Chondrocyte (in vitro differentiated cells): ENCODE results near the gene DEFB132. TPM values are rescaled to one million over a fixed set of nuclear protein-coding genes. Genes with fewer than 3 reads are reported as not detected.
A peak's percentile ranks its signal among the peaks of the same experiment; 100 is the strongest.

Source experiments
- DNase-seq: peaks from one replicate; pipeline ENCODE4 v3.0.0; 2021; ENCODE audit warnings: mixed read lengths, low spot score
- H3K27ac Mint-ChIP-seq: one replicate; pipeline ENCODE4 v1.8.0; 2021; ENCODE audit warnings: mild to moderate bottlenecking, moderate library complexity, mixed read lengths; ENCODE audit not compliant: unreplicated experiment
- H3K27me3 Mint-ChIP-seq: 2 replicates; pipeline ENCODE4 v1.8.0; 2021; ENCODE audit warnings: low read depth, mixed read lengths
- H3K36me3 Mint-ChIP-seq: 2 replicates; pipeline ENCODE4 v1.8.0; 2021; ENCODE audit warnings: low read depth, mixed read lengths
- H3K4me1 Mint-ChIP-seq: 2 replicates; pipeline ENCODE4 v1.8.0; 2021; ENCODE audit warnings: low read depth, mild to moderate bottlenecking, mixed read lengths
- H3K4me3 Mint-ChIP-seq: one replicate; pipeline ENCODE4 v1.8.0; 2021; ENCODE audit warnings: mild to moderate bottlenecking, moderate library complexity, mixed read lengths; ENCODE audit not compliant: unreplicated experiment
- H3K9me3 Mint-ChIP-seq: 2 replicates; pipeline ENCODE4 v1.8.0; 2021; ENCODE audit warnings: low read depth, mixed read lengths
- total RNA-seq: library from RNA; stranded (reverse); gene quantifications from 3 replicates; pipeline ENCODE4 v1.2.1, GENCODE V29; 2021
- TF ChIP-seq, protein P1 (sequence below): fragments of 200-600 bp; sonication (generic); IDR thresholded peaks from 2 replicates; pipeline ENCODE4 v1.5.0; 2021; ENCODE audit warnings: antibody characterized with exemption, mild to moderate bottlenecking, moderate library complexity

Gene DEFB132
- total RNA-seq, 1 donor from 2014 or later: not detected

DNA sequence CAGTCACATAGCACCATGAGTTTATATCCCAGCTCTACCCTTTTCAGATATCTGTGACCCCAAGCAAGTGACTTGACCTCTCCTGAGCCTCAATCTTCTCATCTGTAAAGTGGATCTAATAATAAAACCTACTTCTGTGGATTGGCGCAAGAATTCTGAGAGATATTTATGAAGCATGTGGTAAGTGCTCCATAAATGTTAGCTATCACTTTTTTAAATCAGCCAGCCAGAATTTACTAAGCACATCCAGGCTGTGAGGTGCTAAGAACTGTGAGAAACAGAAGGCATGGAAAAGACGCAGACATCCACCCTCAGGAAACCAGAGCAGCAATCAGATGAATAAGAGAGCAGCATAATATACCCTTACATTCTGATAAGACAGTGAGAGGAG, 32.2 kb downstream of the DEFB132 start:
- no peak for DNase-seq
- peaks cover 15% of the 10 kb centered on the region for H3K4me1 Mint-ChIP-seq
- H3K9me3 Mint-ChIP-seq: peaks cover 4% of the 10 kb centered on the region
- no peak overlapping the region for H3K27ac Mint-ChIP-seq
- TF ChIP-seq, protein P1, sequence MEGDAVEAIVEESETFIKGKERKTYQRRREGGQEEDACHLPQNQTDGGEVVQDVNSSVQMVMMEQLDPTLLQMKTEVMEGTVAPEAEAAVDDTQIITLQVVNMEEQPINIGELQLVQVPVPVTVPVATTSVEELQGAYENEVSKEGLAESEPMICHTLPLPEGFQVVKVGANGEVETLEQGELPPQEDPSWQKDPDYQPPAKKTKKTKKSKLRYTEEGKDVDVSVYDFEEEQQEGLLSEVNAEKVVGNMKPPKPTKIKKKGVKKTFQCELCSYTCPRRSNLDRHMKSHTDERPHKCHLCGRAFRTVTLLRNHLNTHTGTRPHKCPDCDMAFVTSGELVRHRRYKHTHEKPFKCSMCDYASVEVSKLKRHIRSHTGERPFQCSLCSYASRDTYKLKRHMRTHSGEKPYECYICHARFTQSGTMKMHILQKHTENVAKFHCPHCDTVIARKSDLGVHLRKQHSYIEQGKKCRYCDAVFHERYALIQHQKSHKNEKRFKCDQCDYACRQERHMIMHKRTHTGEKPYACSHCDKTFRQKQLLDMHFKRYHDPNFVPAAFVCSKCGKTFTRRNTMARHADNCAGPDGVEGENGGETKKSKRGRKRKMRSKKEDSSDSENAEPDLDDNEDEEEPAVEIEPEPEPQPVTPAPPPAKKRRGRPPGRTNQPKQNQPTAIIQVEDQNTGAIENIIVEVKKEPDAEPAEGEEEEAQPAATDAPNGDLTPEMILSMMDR: no peak
- H3K27me3 Mint-ChIP-seq: no peaks in the 10 kb centered on the region
- peaks cover 2% of the 10 kb centered on the region for H3K36me3 Mint-ChIP-seq
- H3K4me3 Mint-ChIP-seq: no peak overlapping the region

DNA sequence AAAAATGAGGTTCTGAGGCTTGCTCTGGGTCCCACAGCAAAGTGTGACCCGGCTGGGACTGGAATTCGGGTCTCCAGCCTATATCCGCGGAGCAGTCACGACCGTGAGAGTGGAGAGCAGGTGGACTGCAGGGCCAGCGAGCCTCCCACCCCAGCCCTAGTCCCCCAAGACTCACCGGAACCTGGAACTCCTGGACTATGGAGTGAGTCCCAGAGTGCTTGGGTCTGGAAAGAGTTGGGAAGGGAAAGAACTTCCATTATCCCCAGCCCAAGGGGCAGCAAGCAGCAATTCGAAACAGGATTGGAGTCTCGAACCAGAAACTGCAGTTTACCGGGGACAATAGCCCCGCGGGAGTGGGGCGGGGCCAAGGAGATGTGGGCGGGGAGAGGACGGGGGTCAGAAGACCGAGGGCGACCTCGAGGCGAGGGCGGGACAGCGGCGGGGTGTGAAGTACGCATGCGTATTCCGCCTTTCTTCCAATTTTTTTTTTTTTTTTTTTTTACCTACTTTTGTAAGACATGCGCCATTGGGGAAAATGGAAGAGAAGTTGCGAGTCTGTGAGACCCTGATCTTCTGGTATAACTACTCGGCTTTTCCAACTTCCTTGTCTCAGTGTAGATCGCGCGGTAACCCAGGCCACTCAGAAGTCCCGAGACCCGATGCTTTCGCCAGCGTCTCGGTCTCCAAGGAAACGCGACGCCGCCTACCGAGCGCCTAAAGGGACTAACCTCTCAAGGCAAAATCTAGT, 32.7 kb downstream of the DEFB132 start, which contains the start of gene C20orf96:
Gene C20orf96, minus strand, starts transcription at position 667 of the 748 bp plus-strand sequence. Its CDS starts 140 bp downstream, at position 527.
- peaks cover 4% of the 10 kb centered on the region for H3K9me3 Mint-ChIP-seq
- no peaks in the 10 kb centered on the region for H3K27me3 Mint-ChIP-seq
- H3K27ac Mint-ChIP-seq: no peak within 1 kb of the TSS
- H3K36me3 Mint-ChIP-seq: peaks cover 2% of the 10 kb centered on the region
- no peak for DNase-seq
- peaks cover 15% of the 10 kb centered on the region for H3K4me1 Mint-ChIP-seq
- TF ChIP-seq, protein P1: peak; percentile 74
- no peak within 1 kb of the TSS for H3K4me3 Mint-ChIP-seq

DNA sequence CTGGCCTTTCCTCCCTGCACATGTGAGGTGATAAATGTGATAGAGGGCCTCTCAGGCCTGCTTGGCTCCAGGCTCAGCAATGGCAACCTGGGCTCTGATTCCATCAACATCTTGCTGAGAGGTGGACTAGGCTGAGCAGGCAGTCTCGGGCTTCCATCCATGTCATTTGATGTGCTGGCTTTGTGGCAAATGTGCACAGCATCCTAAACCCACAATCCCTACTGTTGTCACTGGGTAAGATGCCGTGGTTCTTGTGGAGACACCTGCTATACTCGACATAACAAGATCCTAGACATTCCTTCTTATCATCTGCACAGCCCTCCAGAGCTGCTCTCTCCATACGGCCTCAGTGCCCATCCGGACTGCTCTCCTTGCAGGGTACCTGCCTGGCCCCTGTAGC, 37.1 kb downstream of the DEFB132 start:
- Mint-ChIP-seq H3K27me3 (no peaks in the 10 kb centered on the region), H3K27ac (no peak overlapping the region), H3K9me3 (no peaks in the 10 kb centered on the region), H3K4me3 (no peak overlapping the region), H3K4me1 (peaks cover 24% of the 10 kb centered on the region), H3K36me3 (peaks cover 4% of the 10 kb centered on the region)
- no peak for DNase-seq
- TF ChIP-seq, protein P1: no peak

DNA sequence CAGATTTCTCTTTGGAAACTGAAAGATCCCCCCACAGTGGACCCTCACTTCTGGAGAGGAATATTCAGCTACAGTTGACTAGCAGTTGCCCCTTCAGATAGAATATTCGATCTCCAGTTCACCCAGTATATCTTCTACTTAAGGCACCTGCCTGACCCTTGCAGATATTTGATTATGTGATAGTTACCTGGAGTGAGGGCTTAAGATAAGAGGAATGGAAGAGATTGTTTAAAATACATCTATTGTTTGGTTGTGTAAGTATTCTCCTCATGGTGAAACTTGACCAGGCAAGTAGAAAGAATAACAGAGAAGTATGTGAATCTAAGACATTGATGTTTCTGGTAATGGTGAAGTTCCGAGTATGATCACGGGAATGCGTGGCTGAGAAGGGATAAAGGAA, 38.3 kb downstream of the DEFB132 start:
- H3K4me1 Mint-ChIP-seq: peaks cover 33% of the 10 kb centered on the region
- H3K27ac Mint-ChIP-seq: no peak overlapping the region
- H3K27me3 Mint-ChIP-seq: no peaks in the 10 kb centered on the region
- DNase-seq: no peak
- no peaks in the 10 kb centered on the region for H3K9me3 Mint-ChIP-seq
- TF ChIP-seq, protein P1: no peak
- peaks cover 4% of the 10 kb centered on the region for H3K36me3 Mint-ChIP-seq
- peak overlapping the region; percentile 1 for H3K4me3 Mint-ChIP-seq

DNA sequence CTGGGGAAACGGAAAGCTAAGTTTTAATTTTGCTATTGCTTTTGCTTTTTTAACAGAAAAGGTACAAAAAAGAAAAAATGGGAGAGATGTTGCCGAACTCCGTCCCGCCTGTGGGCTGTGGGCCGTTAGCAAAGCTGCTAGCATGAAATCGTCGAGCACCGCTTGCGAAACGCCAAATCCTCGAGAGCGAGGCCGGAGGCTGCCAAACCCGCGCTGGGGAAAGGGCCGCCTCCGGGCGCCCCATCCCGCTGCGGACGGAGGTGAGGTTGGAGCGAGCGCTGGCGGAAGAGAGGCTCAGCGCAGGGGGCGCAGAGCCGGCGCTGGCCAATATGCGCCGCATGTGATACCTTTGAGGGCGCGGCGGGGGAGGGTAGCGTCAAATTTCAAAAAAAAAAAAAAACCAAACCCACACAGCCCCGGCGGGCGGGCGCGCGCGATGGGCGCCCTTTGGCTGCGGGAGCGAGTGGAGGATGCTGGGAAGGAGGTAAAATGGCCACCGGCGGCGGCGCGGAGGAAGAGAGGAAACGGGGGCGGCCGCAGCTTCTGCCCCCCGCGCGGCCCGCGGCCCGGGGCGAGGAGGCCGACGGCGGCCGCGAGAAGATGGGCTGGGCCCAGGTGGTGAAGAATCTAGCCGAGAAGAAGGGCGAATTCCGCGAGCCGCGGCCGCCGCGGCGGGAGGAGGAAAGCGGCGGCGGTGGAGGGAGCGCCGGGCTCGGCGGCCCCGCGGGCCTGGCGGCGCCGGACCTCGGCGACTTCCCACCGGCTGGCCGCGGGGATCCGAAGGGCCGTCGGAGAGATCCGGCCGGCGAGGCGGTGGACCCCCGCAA, 39.8 kb downstream of the DEFB132 start, which contains the start of gene ZCCHC3:
Gene ZCCHC3, plus strand, starts transcription at position 473 of the 827 bp plus-strand sequence. Its CDS starts 17 bp downstream, at position 490.
- Mint-ChIP-seq H3K27me3 (no peaks in the 10 kb centered on the region), H3K9me3 (no peaks in the 10 kb centered on the region), H3K36me3 (peaks cover 4% of the 10 kb centered on the region), H3K4me3 (peak within 1 kb of the TSS; percentile 94), H3K4me1 (peaks cover 48% of the 10 kb centered on the region), H3K27ac (peak within 1 kb of the TSS; percentile 96)
- DNase-seq: no peak
- TF ChIP-seq, protein P1: peak; percentile 45
